Mesendoderm (in vitro differentiated cells): ENCODE results near the gene FARP2.

Experiments used
- DNase-seq: peaks from one replicate; pipeline ENCODE4 v3.0.0; 2013
- H2AK5ac ChIP-seq: 2 replicates; pipeline ENCODE4 v1.6.1; 2013; ENCODE audit warnings: low read length, inconsistent platforms
- H2BK120ac ChIP-seq: 2 replicates; pipeline ENCODE4 v1.6.1; 2013; ENCODE audit warnings: low read depth, mild to moderate bottlenecking, low read length, moderate library complexity, mixed read lengths
- H2BK15ac ChIP-seq: replicated peaks from 2 replicates; pipeline ENCODE4 v1.6.1; 2013; ENCODE audit warnings: low read depth, mild to moderate bottlenecking, moderate library complexity
- H2BK5ac ChIP-seq: 2 replicates; pipeline ENCODE4 v1.6.1; 2013; ENCODE audit warnings: low read length, inconsistent platforms
- H3K18ac ChIP-seq: 2 replicates; pipeline ENCODE4 v1.6.1; 2013; ENCODE audit warnings: mild to moderate bottlenecking, low read length, mixed read lengths
- H3K23ac ChIP-seq: one replicate; pipeline ENCODE4 v1.6.1; 2013; ENCODE audit warnings: low read length
- H3K27ac ChIP-seq: 2 replicates; pipeline ENCODE4 v1.5.1; 2013; ENCODE audit warnings: low read depth, mild to moderate bottlenecking, inconsistent platforms, low read length, moderate library complexity
- H3K27me3 ChIP-seq: 2 replicates; pipeline ENCODE4 v1.6.1; 2013; ENCODE audit warnings: low read length, control low read depth, mild to moderate bottlenecking, inconsistent platforms; ENCODE audit not compliant: insufficient read depth, poor library complexity
- H3K36me3 ChIP-seq: 2 replicates; pipeline ENCODE4 v1.6.1; 2013; ENCODE audit warnings: low read length, inconsistent platforms; ENCODE audit not compliant: control insufficient read depth, insufficient read depth
- H3K4ac ChIP-seq: one replicate; pipeline ENCODE4 v1.6.1; 2013; ENCODE audit warnings: low read depth, mild to moderate bottlenecking, low read length, moderate library complexity
- H3K4me1 ChIP-seq: 2 replicates; pipeline ENCODE4 v1.6.1; 2013; ENCODE audit warnings: low read depth, low read length, inconsistent platforms; ENCODE audit not compliant: control insufficient read depth
- H3K4me2 ChIP-seq: 2 replicates; pipeline ENCODE4 v1.6.1; 2013; ENCODE audit warnings: low read length
- H3K4me3 ChIP-seq: 2 replicates; pipeline ENCODE4 v1.5.1; 2013; ENCODE audit warnings: mild to moderate bottlenecking, low read length
- H3K56ac ChIP-seq: one replicate; pipeline ENCODE4 v1.6.1; 2013; ENCODE audit warnings: low read length
- H3K79me1 ChIP-seq: 2 replicates; pipeline ENCODE4 v1.6.1; 2013; ENCODE audit warnings: low read length, inconsistent platforms
- H3K79me2 ChIP-seq: 2 replicates; pipeline ENCODE4 v1.6.1; 2013; ENCODE audit warnings: mild to moderate bottlenecking, low read length; ENCODE audit not compliant: control insufficient read depth, insufficient read depth
- H3K9ac ChIP-seq: 2 replicates; pipeline ENCODE4 v1.6.1; 2013; ENCODE audit warnings: low read length, inconsistent platforms
- H4K5ac ChIP-seq: one replicate; pipeline ENCODE4 v1.6.1; 2013; ENCODE audit warnings: low read length
- H4K8ac ChIP-seq: one replicate; pipeline ENCODE4 v1.6.1; 2013; ENCODE audit warnings: low read depth, mild to moderate bottlenecking, control low read depth, low read length, moderate library complexity
- WGBS: extraction: QIAGEN DNeasy Blood & Tissue Kit; methylation state at CpG from one replicate; pipeline ENCODE4 v1.1.7; 2013; ENCODE audit warnings: low lambda C conversion rate, missing lambda C conversion rate; ENCODE audit not compliant: insufficient coverage; ENCODE audit errors: extremely low coverage; 5-methylcytosine and 5-hydroxymethylcytosine counted together

The FARP2 gene

GRCh38 chr2:241489733-241490680, 133.9 kb downstream of the FARP2 start:
- Histone ChIP-seq H2BK15ac (no peak overlapping the region), H3K4me3 (no peak overlapping the region), H3K9ac (no peak overlapping the region), H3K18ac (no peak overlapping the region), H2AK5ac (no peak overlapping the region), H3K4me2 (no peak overlapping the region), H3K4me1 (no peaks in the 10 kb centered on the region), H2BK5ac (no peak overlapping the region), H3K36me3 (peaks cover 7% of the 10 kb centered on the region), H4K5ac (no peak overlapping the region), H4K8ac (no peak overlapping the region), H3K23ac (no peak overlapping the region), H2BK120ac (no peak overlapping the region), H3K56ac (no peak overlapping the region), H3K79me2 (no peaks in the 10 kb centered on the region), H3K4ac (no peak overlapping the region), H3K79me1 (no peaks in the 10 kb centered on the region), H3K27ac (no peak overlapping the region), H3K27me3 (no peaks in the 10 kb centered on the region)
- no CpG with 5 or more reads among the region's 15 CpGs for WGBS
- peak; percentile 47 for DNase-seq

- Histone ChIP-seq H2BK15ac (no peak overlapping the region), H3K9ac (no peak overlapping the region), H3K27ac (no peak overlapping the region), H3K18ac (no peak overlapping the region), H4K5ac (no peak overlapping the region), H3K27me3 (no peaks in the 10 kb centered on the region), H3K23ac (no peak overlapping the region), H4K8ac (no peak overlapping the region), H2BK5ac (no peak overlapping the region), H2BK120ac (no peak overlapping the region), H3K79me2 (no peaks in the 10 kb centered on the region), H2AK5ac (no peak overlapping the region), H3K36me3 (peaks cover 15% of the 10 kb centered on the region), H3K4me3 (no peak overlapping the region), H3K4me1 (no peaks in the 10 kb centered on the region), H3K79me1 (no peaks in the 10 kb centered on the region), H3K56ac (no peak overlapping the region), H3K4me2 (no peak overlapping the region), H3K4ac (no peak overlapping the region)
- no CpG with 5 or more reads among the region's 16 CpGs for WGBS
- DNase-seq: no peak
Measured at GRCh38 chr2:241490825-241491506, 134.9 kb downstream of the FARP2 start.

- Histone ChIP-seq H4K5ac (no peak overlapping the region), H3K27ac (no peak overlapping the region), H2BK15ac (no peak overlapping the region), H3K18ac (no peak overlapping the region), H3K23ac (no peak overlapping the region), H2AK5ac (no peak overlapping the region), H3K27me3 (no peaks in the 10 kb centered on the region), H3K4ac (no peak overlapping the region), H3K4me2 (no peak overlapping the region), H3K4me1 (no peaks in the 10 kb centered on the region), H2BK5ac (no peak overlapping the region), H3K56ac (no peak overlapping the region), H3K9ac (no peak overlapping the region), H2BK120ac (no peak overlapping the region), H3K79me1 (no peaks in the 10 kb centered on the region), H3K4me3 (no peak overlapping the region), H3K36me3 (peaks cover 15% of the 10 kb centered on the region), H3K79me2 (no peaks in the 10 kb centered on the region), H4K8ac (no peak overlapping the region)
- no CpG with 5 or more reads among the region's 15 CpGs for WGBS
- no peak for DNase-seq
Measured at GRCh38 chr2:241491549-241492173, 135.6 kb downstream of the FARP2 start.

- no peak overlapping the region for H3K56ac ChIP-seq
Measured at GRCh38 chr2:241492174-241492565, 136.1 kb downstream of the FARP2 start.

GRCh38 chr2:241493092-241493491, 137.0 kb downstream of the FARP2 start:
- Histone ChIP-seq H3K4me2 (no peak overlapping the region), H3K79me1 (no peaks in the 10 kb centered on the region), H3K18ac (no peak overlapping the region), H3K27ac (no peak overlapping the region), H3K4ac (no peak overlapping the region), H2AK5ac (no peak overlapping the region), H3K79me2 (no peaks in the 10 kb centered on the region), H4K5ac (no peak overlapping the region), H4K8ac (no peak overlapping the region), H3K23ac (no peak overlapping the region), H3K9ac (no peak overlapping the region), H2BK15ac (no peak overlapping the region), H3K4me3 (no peak overlapping the region), H3K27me3 (no peaks in the 10 kb centered on the region), H3K36me3 (peaks cover 22% of the 10 kb centered on the region), H2BK120ac (no peak overlapping the region), H3K4me1 (no peaks in the 10 kb centered on the region), H3K56ac (no peak overlapping the region), H2BK5ac (no peak overlapping the region)
- no CpG with 5 or more reads among the region's 10 CpGs for WGBS
- DNase-seq: no peak

More at GRCh38 chr2:241492174-241492565, 136.1 kb downstream of the FARP2 start:
- Histone ChIP-seq H3K23ac (no peak overlapping the region), H3K9ac (no peak overlapping the region), H3K79me2 (no peaks in the 10 kb centered on the region), H3K4me2 (no peak overlapping the region), H3K27ac (no peak overlapping the region), H2BK120ac (no peak overlapping the region), H3K18ac (no peak overlapping the region), H4K5ac (no peak overlapping the region), H2BK5ac (no peak overlapping the region), H3K4me3 (no peak overlapping the region), H2BK15ac (no peak overlapping the region), H4K8ac (no peak overlapping the region), H2AK5ac (no peak overlapping the region), H3K27me3 (no peaks in the 10 kb centered on the region), H3K36me3 (peaks cover 18% of the 10 kb centered on the region), H3K4me1 (no peaks in the 10 kb centered on the region), H3K79me1 (no peaks in the 10 kb centered on the region), H3K4ac (no peak overlapping the region)
- WGBS: no CpG with 5 or more reads among the region's 7 CpGs
- no peak for DNase-seq
